GM12891 (cell line): Measurements from ENCODE around the gene DBX1.

Source experiments
- DNase-seq: peaks from one replicate; pipeline ENCODE4 v3.0.0; 2011; ENCODE audit warnings: low spot score; ENCODE audit not compliant: insufficient read length
- FAIRE-seq: peaks from 2 replicates; lab custom pipeline; 2011; peaks lifted over from hg19 to GRCh38; lab: Jason Lieb, UNC
- PAX5 ChIP-seq: IDR thresholded peaks from 2 replicates; pipeline ENCODE4 v1.6.1; 2011; ENCODE audit warnings: low read length, moderate library complexity, mild to moderate bottlenecking; ENCODE audit not compliant: insufficient read depth, severe bottlenecking
- POLR2A ChIP-seq: IDR thresholded peaks from 2 replicates; pipeline ENCODE4 v1.6.1; 2011; ENCODE audit warnings: low read depth, low read length, control low read depth
- POLR2AphosphoS5 ChIP-seq: IDR thresholded peaks from 2 replicates; pipeline ENCODE4 v1.6.1; 2011; ENCODE audit warnings: low read depth, low read length, control low read depth
- POU2F2 ChIP-seq: IDR thresholded peaks from 2 replicates; pipeline ENCODE4 v1.6.1; 2011; ENCODE audit warnings: low read depth, mild to moderate bottlenecking, control low read depth, low read length, moderate library complexity
- SPI1 ChIP-seq: IDR thresholded peaks from 2 replicates; pipeline ENCODE4 v1.6.1; 2011; ENCODE audit warnings: low read depth, low read length, control low read depth
- TAF1 ChIP-seq: IDR thresholded peaks from 2 replicates; pipeline ENCODE4 v1.6.1; 2011; ENCODE audit warnings: low read depth, low read length, control low read depth

Gene DBX1

GRCh38 chr11:20161923-20162744, 1.9 kb upstream of the DBX1 start:
- FAIRE-seq (no peak), DNase-seq (no peak)
- TF ChIP-seq SPI1: no peak
- TF ChIP-seq TAF1: no peak

GRCh38 chr11:20161230-20161918, 1.1 kb upstream of the DBX1 start:
- DNase-seq: no peak
- TF ChIP-seq POLR2AphosphoS5: no peak
- TF ChIP-seq POLR2A: no peak
- no peak for TF ChIP-seq PAX5
- TF ChIP-seq TAF1: no peak
- TF ChIP-seq SPI1: no peak
- no peak for TF ChIP-seq POU2F2
- FAIRE-seq: no peak

GRCh38 chr11:20159466-20160381, 551 bp downstream of the DBX1 start:
- DNase-seq: no peak

GRCh38 chr11:20158597-20159257, 1.5 kb downstream of the DBX1 start:
- DNase-seq: no peak
- TF ChIP-seq TAF1 (no peak), PAX5 (no peak), POU2F2 (no peak), SPI1 (no peak), POLR2AphosphoS5 (no peak), POLR2A (no peak)
- no peak for FAIRE-seq

More at GRCh38 chr11:20159466-20160381, 551 bp downstream of the DBX1 start:
- TF ChIP-seq POLR2A (no peak), POLR2AphosphoS5 (no peak), PAX5 (no peak), TAF1 (no peak), SPI1 (no peak), POU2F2 (no peak)
- no peak for FAIRE-seq

GRCh38 chr11:20157728-20158127, 2.5 kb downstream of the DBX1 start:
- no peak for FAIRE-seq
- TF ChIP-seq SPI1 (no peak), POLR2A (no peak), PAX5 (no peak)
- DNase-seq: no peak

GRCh38 chr11:20156876-20157613, 3.2 kb downstream of the DBX1 start:
- no peak for DNase-seq
- FAIRE-seq: no peak

GRCh38 chr11:20156280-20156875, 3.9 kb downstream of the DBX1 start:
- no peak for DNase-seq
- FAIRE-seq: no peak
- TF ChIP-seq POLR2A (no peak), POU2F2 (no peak), POLR2AphosphoS5 (no peak), PAX5 (no peak), SPI1 (no peak)

More at GRCh38 chr11:20156876-20157613, 3.2 kb downstream of the DBX1 start:
- TF ChIP-seq POU2F2 (no peak), PAX5 (no peak), POLR2A (no peak), SPI1 (no peak), TAF1 (no peak), POLR2AphosphoS5 (no peak)

GRCh38 chr11:20155683-20156279, 4.5 kb downstream of the DBX1 start:
- no peak for DNase-seq
- FAIRE-seq: no peak
- TF ChIP-seq POU2F2 (no peak), PAX5 (no peak), TAF1 (no peak), POLR2AphosphoS5 (no peak), POLR2A (no peak), SPI1 (no peak)
